HepG2 (cell line): ENCODE measurements around the gene TPX2. TPM values are rescaled to one million over a fixed set of nuclear protein-coding genes. Genes with fewer than 3 reads are reported as not detected.

Source experiments
- ARID3A ChIP-seq: IDR thresholded peaks from 2 replicates; pipeline ENCODE4 v1.6.1; 2012; ENCODE audit warnings: low read depth, low read length, improper control_type of control experiment
- ATRX ChIP-seq: sonication (generic); formaldehyde crosslinking; IDR thresholded peaks from 2 replicates; pipeline ENCODE4 v1.4.0; 2020; ENCODE audit warnings: missing genetic modification reagents, borderline replicate concordance
- CREM ChIP-seq, 2 experiments: sonication (generic) in 1 of 2; formaldehyde crosslinking in 1 of 2; IDR thresholded peaks; 2 replicates each; pipeline versions ENCODE4 v1.4.0 to v1.6.1; 2016 to 2020; ENCODE audit warnings: antibody characterized with exemption in 1 of 2, mild to moderate bottlenecking in 1 of 2, missing genetic modification reagents in 1 of 2
- HNF4A ChIP-seq: sonication (generic); formaldehyde crosslinking; IDR thresholded peaks from 2 replicates; pipeline ENCODE4 v1.4.0; 2020; ENCODE audit warnings: missing genetic modification reagents
- JARID2 ChIP-seq: sonication (generic); formaldehyde crosslinking; IDR thresholded peaks from 2 replicates; pipeline ENCODE4 v1.8.1; 2023; ENCODE audit warnings: missing genetic modification reagents, inconsistent platforms; ENCODE audit not compliant: insufficient replicate concordance
- JUN ChIP-seq: sonication (generic); formaldehyde crosslinking; IDR thresholded peaks from 2 replicates; pipeline ENCODE4 v1.4.0; 2020; ENCODE audit warnings: mild to moderate bottlenecking, missing genetic modification reagents
- NCOA2 ChIP-seq: sonication (generic); formaldehyde crosslinking; IDR thresholded peaks from 2 replicates; pipeline ENCODE4 v1.8.0; 2022; ENCODE audit warnings: inconsistent platforms
- NFE2L2 ChIP-seq: fragments of 150-350 bp; IDR thresholded peaks from 2 replicates; pipeline ENCODE4 v1.6.1; 2014; ENCODE audit warnings: low read length
- PPARG ChIP-seq: conservative IDR thresholded peaks from 2 replicates; pipeline ENCODE4 v1.6.1; 2016; ENCODE audit warnings: missing biosample characterization, missing genetic modification reagents
- RAD21 ChIP-seq: fragments of 450-650 bp; formaldehyde crosslinking; IDR thresholded peaks from 2 replicates; pipeline ENCODE4 v1.5.0; 2020; ENCODE audit warnings: mild to moderate bottlenecking
- SMARCC2 ChIP-seq: fragments of 450-650 bp; IDR thresholded peaks from 2 replicates; pipeline ENCODE4 v1.6.1; 2017; ENCODE audit warnings: antibody characterized with exemption, mild to moderate bottlenecking
- STAG1 ChIP-seq: sonication (generic); formaldehyde crosslinking; IDR thresholded peaks from 2 replicates; pipeline ENCODE4 v1.4.0; 2020; ENCODE audit warnings: missing genetic modification reagents
- ZBTB7A ChIP-seq: sonication (generic); formaldehyde crosslinking; IDR thresholded peaks from 2 replicates; pipeline ENCODE4 v1.8.0; 2022; ENCODE audit warnings: mild to moderate bottlenecking, missing genetic modification reagents
- ZFYVE20 ChIP-seq: sonication (generic); formaldehyde crosslinking; IDR thresholded peaks from 2 replicates; pipeline ENCODE4 v1.8.0; 2023; ENCODE audit warnings: low read depth, mild to moderate bottlenecking, moderate library complexity, missing genetic modification reagents, borderline replicate concordance
- ZNF225 ChIP-seq: sonication (generic); formaldehyde crosslinking; IDR thresholded peaks from 2 replicates; pipeline ENCODE4 v1.4.0; 2020; ENCODE audit warnings: mild to moderate bottlenecking, missing genetic modification reagents
- ZNF274 ChIP-seq: sonication (generic); formaldehyde crosslinking; IDR thresholded peaks from 2 replicates; pipeline ENCODE4 v1.5.1; 2020; ENCODE audit warnings: mild to moderate bottlenecking, missing genetic modification reagents
- ZNF414 ChIP-seq: sonication (generic); formaldehyde crosslinking; IDR thresholded peaks from 2 replicates; pipeline ENCODE4 v1.5.0; 2020; ENCODE audit warnings: missing genetic modification reagents
- ZNF563 ChIP-seq: sonication (generic); formaldehyde crosslinking; IDR thresholded peaks from 2 replicates; pipeline ENCODE4 v1.8.0; 2022; ENCODE audit warnings: mild to moderate bottlenecking, moderate library complexity, missing genetic modification reagents
- ZNF580 ChIP-seq: IDR thresholded peaks from 2 replicates; pipeline ENCODE4 v1.6.1; 2016; ENCODE audit warnings: low read depth, borderline replicate concordance
- ZNF644 ChIP-seq: IDR thresholded peaks from 2 replicates; pipeline ENCODE4 v1.6.1; 2016; ENCODE audit warnings: low read depth
- polyA plus RNA-seq, 8 experiments: library from polyadenylated mRNA; depleted of rRNA in 3 of 8; stranded (reverse) in 7 of 8; unstranded in 1 of 8; fragments of >200 nt; fragmentation: Illumina TruSeq in 4 of 8; extraction: Trizol in 4 of 8; gene quantifications; 2 replicates each; pipeline versions ENCODE4 v1.2.1 to v1.2.3, GENCODE V29; 2011 to 2016; ENCODE audit warnings: low read depth in 4 of 8, missing spikeins in 1 of 8, mixed read lengths in 1 of 8; ENCODE audit not compliant: insufficient read depth in 1 of 8
- total RNA-seq, 5 experiments: library from RNA; depleted of rRNA; stranded (reverse); fragments of >200 nt; fragmentation: Illumina TruSeq; extraction: Trizol; gene quantifications; 2 replicates each; pipeline ENCODE4 v1.2.3, GENCODE V29; 2016; ENCODE audit warnings: low read depth in 1 of 5
- TF ChIP-seq, protein P1 (sequence below): sonication (generic); formaldehyde crosslinking; IDR thresholded peaks from 2 replicates; pipeline ENCODE4 v1.4.0; 2020; ENCODE audit warnings: mild to moderate bottlenecking, low read depth, missing genetic modification reagents
- TF ChIP-seq, protein P2 (sequence below): sonication (generic); formaldehyde crosslinking; IDR thresholded peaks from 2 replicates; pipeline ENCODE4 v1.8.0; 2022; ENCODE audit warnings: missing genetic modification reagents, mild to moderate bottlenecking, moderate library complexity, borderline replicate concordance
- TF ChIP-seq, protein P3 (sequence below), 2 experiments: sonication (generic) in 1 of 2; formaldehyde crosslinking in 1 of 2; IDR thresholded peaks; 2 replicates each; pipeline versions ENCODE4 v1.4.0 to v1.6.1; 2018 to 2020; ENCODE audit warnings: missing genetic modification reagents in 2 of 2, borderline replicate concordance in 1 of 2, low read depth in 1 of 2, mild to moderate bottlenecking in 1 of 2, missing biosample characterization in 1 of 2

TPX2 gene
- total and polyA plus RNA-seq, 2 of the 13 experiments (the other 11 are each of a cell fraction or from before 2014, with no cell fraction given): 34.3 to 124 TPM

- TF ChIP-seq CREM (IDR thresholded peaks at IDR 0.05) (peak; percentile 96), CREM (CRISPR knock-in tag; IDR thresholded peaks at IDR 0.05) (no peak), ZNF225 (no peak), ZNF414 (CRISPR knock-in tag) (peak; percentile 99), ARID3A (peak; percentile 57), JUN (CRISPR knock-in tag) (peak; percentile 94), SMARCC2 (no peak), PPARG (peak; percentile 84), ZNF644 (CRISPR knock-in tag) (peak; percentile 99), STAG1 (CRISPR knock-in tag) (peak; percentile 30), JARID2 (CRISPR knock-in tag) (peak; percentile 67), ZNF580 (CRISPR knock-in tag) (peak; percentile 98), ZNF563 (peak; percentile 31; the same call in 1 of the 2 replicates), NCOA2 (CRISPR knock-in tag) (peak; percentile 100), ATRX (CRISPR knock-in tag) (no peak), RAD21 (CRISPR knock-in tag) (peak; percentile 65), ZBTB7A (CRISPR knock-in tag) (peak; percentile 85), ZFYVE20 (CRISPR knock-in tag) (no peak), NFE2L2 (no peak), ZNF274 (CRISPR knock-in tag) (peak; percentile 73; the same call in 1 of the 2 replicates), HNF4A (CRISPR knock-in tag) (peak; percentile 96)
- TF ChIP-seq, protein P1, sequence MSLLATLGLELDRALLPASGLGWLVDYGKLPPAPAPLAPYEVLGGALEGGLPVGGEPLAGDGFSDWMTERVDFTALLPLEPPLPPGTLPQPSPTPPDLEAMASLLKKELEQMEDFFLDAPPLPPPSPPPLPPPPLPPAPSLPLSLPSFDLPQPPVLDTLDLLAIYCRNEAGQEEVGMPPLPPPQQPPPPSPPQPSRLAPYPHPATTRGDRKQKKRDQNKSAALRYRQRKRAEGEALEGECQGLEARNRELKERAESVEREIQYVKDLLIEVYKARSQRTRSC: 0 out of 2 replicates have a peak, but pooled peaks have one; percentile 70
- TF ChIP-seq, protein P2, sequence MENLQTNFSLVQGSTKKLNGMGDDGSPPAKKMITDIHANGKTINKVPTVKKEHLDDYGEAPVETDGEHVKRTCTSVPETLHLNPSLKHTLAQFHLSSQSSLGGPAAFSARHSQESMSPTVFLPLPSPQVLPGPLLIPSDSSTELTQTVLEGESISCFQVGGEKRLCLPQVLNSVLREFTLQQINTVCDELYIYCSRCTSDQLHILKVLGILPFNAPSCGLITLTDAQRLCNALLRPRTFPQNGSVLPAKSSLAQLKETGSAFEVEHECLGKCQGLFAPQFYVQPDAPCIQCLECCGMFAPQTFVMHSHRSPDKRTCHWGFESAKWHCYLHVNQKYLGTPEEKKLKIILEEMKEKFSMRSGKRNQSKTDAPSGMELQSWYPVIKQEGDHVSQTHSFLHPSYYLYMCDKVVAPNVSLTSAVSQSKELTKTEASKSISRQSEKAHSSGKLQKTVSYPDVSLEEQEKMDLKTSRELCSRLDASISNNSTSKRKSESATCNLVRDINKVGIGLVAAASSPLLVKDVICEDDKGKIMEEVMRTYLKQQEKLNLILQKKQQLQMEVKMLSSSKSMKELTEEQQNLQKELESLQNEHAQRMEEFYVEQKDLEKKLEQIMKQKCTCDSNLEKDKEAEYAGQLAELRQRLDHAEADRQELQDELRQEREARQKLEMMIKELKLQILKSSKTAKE (CRISPR knock-in tag): no peak; the same call in 1 of the 2 replicates
- TF ChIP-seq, protein P3, sequence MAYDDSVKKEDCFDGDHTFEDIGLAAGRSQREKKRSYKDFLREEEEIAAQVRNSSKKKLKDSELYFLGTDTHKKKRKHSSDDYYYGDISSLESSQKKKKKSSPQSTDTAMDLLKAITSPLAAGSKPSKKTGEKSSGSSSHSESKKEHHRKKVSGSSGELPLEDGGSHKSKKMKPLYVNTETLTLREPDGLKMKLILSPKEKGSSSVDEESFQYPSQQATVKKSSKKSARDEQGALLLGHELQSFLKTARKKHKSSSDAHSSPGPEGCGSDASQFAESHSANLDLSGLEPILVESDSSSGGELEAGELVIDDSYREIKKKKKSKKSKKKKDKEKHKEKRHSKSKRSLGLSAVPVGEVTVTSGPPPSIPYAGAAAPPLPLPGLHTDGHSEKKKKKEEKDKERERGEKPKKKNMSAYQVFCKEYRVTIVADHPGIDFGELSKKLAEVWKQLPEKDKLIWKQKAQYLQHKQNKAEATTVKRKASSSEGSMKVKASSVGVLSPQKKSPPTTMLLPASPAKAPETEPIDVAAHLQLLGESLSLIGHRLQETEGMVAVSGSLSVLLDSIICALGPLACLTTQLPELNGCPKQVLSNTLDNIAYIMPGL (CRISPR knock-in tag; IDR thresholded peaks at IDR 0.05; ENCODE audit: borderline replicate concordance in 1 of 2, low read depth in 1 of 2): peak; percentile 58 to 59; a peak in 3 of 4 replicates
These were observed 32.4 kb upstream of the TPX2 start (continued) for GRCh38 chr20:31706607-31707257.
